HG03039 (cell line): ENCODE results near the gene MT1E.
"Not testable (repeated sequence)": the region's sequence is repeated elsewhere in the genome, so short reads cannot be mapped to it uniquely, and the experiment has no call there.

Experiments
- ATAC-seq: cut with Tn5 transposase; IDR thresholded peaks from one replicate; pipeline ENCODE4 v1.9.1; 2021; ENCODE audit warnings: mild to moderate bottlenecking, moderate library complexity; ENCODE audit not compliant: unreplicated experiment

Gene MT1E

GRCh38 chr16:56606476-56607108, 19.0 kb upstream of the MT1E start:
- ATAC-seq, result no peak

GRCh38 chr16:56607109-56607618, 18.4 kb upstream of the MT1E start:
- ATAC-seq, result no peak

DNA sequence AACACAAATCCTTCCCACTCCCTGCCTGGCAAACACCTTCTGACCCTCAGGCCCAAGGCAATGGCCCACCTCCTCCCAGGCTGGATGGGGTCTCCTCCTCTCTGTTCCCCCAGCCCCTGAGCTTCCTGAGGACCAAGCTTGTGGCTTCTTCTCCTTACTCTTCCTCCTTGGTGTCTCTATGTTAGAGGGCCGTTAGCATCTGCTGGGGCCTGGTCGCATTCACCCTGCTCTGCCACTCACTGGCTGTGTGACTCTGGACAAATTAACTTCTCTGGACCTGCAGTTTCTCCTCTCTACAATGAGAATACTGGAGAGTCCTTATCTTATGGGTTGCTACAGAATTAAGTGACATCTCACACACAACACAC, 17.9 kb upstream of the MT1E start:
- ATAC-seq, result no peak

DNA sequence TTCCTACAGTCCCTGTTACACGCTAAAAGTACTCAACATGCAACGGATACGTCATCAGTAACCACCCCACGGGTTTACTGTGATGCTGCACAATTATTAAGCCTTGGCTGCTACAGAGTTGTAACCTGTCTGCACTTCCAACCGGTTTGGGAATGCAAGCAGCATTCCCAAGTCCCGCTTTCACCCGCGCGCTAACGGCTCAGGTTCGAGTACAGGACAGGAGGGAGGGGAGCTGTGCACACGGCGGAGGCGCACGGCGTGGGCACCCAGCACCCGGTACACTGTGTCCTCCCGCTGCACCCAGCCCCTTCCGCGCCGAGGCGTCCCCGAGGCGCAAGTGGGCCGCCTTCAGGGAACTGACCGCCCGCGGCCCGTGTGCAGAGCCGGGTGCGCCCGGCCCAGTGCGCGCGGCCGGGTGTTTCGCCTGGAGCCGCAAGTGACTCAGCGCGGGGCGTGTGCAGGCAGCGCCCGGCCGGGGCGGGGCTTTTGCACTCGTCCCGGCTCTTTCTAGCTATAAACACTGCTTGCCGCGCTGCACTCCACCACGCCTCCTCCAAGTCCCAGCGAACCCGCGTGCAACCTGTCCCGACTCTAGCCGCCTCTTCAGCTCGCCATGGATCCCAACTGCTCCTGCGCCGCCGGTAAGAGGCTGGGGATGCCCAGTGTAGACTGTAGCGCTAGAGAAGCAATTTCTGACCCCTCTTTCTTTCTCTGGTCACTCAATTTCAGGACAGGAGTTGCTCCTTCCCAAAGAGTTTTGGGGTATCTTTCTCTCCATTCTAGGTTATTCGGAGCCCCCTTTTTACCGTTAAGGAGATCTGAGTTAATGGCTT, 17.3 kb upstream of the MT1E start, which contains the start of gene MT2A:
Gene MT2A, plus strand, starts transcription at position 542 of the 833 bp plus-strand sequence. Its CDS starts 72 bp downstream, at position 614.
- ATAC-seq, result peak; percentile 87

DNA sequence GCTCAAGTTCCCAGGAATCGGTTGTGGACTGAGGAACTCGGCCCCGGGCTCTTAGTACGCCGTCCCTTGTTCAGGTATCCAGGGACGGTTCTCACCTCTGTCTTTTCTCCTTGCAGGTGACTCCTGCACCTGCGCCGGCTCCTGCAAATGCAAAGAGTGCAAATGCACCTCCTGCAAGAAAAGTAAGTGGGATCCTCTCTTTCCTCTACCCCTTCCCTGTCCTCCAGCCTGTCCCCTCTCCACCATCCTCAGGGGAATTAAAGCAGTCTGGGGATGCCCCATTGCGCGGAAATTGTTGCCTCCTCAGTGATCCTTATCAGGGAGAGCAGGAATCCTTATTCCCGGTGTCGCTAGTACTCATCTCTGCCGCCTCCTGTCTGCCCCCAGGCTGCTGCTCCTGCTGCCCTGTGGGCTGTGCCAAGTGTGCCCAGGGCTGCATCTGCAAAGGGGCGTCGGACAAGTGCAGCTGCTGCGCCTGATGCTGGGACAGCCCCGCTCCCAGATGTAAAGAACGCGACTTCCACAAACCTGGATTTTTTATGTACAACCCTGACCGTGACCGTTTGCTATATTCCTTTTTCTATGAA, 16.6 kb upstream of the MT1E start:
- ATAC-seq, result no peak

- no peak for ATAC-seq
Measured at GRCh38 chr16:56609463-56609921, 16.1 kb upstream of the MT1E start.

DNA sequence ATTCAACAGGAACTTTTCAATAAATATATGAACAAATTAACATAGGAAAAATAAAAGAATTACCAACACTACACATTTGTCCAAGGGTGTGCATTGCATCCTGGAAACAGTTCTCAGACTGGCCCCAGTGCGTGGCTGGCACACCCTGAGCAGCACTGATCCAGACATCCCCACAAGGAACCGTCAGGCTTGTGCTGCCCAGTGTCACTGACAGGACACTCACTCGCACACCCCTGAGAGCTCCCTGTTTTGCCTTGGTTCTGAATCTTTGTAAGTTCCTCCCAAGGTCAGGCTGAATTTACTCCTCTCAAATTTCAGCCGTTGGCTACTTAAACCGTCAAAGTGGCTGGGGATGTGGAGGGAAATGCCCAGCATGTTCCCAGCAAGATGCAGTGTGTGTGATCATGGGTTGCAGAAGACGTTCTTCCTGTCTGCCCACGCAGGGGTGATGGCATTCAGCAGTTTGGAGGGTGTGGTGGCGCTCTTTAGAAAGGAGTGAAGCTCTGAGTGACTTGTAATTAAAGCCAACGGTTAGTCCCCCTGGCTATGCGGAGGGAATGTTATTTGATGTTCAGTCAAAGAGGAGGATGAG, 15.5 kb upstream of the MT1E start:
- no peak for ATAC-seq

DNA sequence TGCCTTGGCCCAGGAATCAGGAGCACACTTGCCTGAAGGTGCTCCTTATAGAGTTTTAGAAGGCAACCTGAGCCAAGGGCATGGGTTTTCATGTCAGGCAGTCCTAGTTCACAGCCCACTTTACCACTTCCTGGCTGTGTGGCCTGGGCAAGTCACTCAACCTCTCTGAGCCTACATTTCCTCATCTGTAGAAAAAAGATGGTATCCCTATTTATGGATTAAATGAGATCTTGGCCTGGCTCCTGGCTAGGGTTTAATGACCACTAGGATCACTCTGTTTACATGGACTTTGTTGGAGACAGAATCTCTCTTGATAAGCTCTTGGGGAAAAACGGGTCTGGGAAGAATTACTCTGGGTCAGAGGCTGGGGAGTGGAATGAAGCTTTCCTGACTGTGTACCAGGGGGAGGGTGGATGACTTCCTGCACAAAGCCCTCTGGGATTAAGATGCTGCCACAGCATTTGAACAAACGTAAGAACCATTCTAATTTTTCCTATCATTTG, 14.9 kb upstream of the MT1E start:
- ATAC-seq, result no peak

DNA sequence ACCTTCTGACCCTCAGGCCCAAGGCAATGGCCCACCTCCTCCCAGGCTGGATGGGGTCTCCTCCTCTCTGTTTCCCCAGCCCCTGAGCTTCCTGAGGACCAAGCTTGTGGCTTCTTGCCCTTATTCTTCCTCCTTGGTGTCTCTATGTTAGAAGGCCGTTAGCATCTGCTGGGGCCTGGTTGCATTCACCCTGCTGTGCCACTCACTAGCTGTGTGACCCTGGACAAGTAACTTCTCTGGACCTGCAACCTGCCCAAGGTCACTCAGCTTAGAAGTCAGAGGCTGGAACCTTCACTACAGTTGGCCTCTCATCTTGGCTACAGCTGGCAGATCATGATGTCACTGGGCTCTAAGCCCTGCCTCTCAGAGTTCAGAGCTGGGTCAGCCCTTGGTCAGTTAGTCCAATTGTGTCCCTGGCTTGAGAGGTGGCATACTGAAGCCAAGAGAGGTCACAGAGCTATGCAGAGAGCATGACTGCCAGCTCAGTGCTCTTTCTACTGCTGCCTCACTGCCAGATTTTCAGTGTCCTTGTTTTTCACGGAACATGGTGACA, 14.2 kb upstream of the MT1E start:
- no peak for ATAC-seq

DNA sequence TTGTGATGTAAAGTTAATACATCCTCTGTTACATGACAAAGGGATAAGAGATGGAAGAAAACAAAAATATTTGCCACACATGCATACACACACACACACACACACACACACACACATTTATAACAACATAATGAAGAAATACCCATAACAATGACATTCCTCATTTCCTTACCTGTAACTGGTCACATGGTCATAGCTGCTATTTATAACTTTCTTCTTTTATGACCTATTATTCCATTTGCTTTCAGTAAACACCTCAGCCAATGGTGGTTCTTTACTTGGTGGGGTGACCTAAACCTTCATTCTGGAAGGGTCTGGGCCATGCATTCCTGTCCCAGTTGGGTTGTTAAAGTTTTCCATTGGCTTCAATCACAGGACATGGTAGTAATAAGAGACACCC, 11.9 kb upstream of the MT1E start:
- no peak for ATAC-seq

DNA sequence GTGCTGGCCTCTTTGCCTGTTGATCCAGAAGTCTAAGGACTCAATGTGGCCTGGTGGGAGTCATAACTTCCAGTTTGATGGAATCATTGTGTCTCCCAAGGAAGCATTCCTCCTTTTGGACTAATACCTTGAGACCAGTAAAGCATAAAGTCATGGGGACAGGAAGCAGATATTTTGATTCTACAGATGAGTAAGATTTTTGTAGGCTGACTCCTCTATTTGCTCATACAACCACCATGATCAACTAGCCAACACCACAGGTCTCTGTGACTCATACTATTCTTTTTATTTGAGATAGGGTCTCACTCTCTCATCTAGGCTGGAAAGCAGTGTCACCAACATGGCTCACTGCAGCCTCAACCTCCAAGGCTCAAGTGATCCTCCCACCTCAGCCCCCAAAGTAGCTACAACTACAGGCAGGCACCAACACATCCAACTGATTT, 11.0 kb upstream of the MT1E start:
- no peak for ATAC-seq

DNA sequence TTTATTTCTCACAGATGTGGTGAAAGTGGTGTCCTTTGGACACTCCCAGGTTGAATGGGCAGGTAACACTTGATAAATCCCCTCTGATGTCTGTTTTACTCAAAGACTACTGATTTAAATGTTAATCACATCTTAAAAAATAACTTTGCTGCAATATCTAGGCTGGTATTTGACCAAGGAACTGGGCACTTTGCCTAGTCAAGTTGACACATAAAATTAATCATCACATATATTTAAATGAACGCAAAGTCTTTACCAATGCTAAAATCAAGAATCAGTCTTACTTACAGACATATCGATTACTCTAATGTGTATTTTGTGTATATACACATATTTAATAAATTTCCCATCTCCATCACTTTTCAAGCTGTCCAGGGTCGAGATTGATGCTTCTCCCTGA, 10.2 kb upstream of the MT1E start:
- ATAC-seq, result no peak

GRCh38 chr16:56616608-56617211, 8.9 kb upstream of the MT1E start:
- no peak for ATAC-seq

DNA sequence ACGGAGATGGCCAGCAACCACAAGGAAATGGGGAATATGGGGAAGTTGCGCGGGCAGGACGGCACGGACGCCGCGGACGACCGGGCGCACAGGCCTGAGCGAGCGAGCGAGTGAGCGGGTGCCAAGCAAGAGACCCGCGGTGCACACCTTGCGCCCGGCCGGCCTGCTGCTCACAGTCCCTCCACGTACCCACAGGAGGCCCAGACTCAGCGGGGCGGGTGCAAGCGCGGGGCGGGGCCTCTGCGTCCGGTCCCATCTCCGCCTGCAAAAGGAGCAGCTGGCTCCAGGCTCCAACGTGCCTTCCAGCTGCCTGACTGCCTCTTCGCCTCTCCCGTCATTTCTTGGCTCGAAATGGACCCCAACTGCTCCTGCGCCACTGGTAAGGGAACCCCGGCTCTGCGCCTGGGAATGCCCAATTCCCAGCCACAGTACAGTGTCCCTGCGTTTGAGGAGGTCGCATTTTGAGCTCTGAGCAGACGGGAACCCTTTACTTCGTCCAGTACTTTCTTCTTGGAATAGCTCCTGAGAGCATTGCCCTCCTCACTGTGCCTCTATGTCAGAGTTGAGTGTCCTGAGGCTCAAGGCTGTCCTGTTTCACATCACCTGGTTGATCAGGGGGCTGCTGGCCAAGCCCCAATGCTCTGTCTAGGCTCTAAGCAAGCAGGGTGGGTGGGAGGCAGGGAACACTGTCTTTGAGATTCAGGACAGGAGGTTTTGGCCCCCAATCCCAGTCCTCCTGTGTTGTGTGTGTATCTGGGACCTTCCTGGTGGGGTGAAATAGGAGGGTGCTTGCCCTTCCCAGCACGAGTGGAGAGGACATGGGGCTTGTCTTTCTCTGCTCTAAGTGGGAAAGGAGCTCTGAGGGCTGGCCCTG, 8.1 kb upstream of the MT1E start:
- ATAC-seq, result no peak

DNA sequence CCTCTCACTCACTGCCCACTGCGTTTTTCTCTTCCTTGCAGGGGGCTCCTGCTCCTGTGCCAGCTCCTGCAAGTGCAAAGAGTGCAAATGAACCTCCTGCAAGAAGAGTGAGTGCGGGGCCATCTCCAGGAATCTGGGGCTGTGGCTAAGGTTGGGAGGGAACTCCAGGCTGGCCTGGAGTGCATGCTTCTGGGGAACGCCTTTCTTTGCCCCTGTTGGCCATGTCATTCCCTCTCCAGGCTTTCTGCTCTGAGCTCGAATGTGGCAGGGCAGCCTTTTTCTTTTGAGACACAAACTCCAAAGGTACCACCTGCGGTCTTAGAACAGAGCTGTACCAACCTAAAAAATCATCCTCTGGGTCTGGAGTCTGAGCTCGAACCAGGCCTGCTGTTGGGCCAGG, 7.4 kb upstream of the MT1E start:
- ATAC-seq, result no peak

DNA sequence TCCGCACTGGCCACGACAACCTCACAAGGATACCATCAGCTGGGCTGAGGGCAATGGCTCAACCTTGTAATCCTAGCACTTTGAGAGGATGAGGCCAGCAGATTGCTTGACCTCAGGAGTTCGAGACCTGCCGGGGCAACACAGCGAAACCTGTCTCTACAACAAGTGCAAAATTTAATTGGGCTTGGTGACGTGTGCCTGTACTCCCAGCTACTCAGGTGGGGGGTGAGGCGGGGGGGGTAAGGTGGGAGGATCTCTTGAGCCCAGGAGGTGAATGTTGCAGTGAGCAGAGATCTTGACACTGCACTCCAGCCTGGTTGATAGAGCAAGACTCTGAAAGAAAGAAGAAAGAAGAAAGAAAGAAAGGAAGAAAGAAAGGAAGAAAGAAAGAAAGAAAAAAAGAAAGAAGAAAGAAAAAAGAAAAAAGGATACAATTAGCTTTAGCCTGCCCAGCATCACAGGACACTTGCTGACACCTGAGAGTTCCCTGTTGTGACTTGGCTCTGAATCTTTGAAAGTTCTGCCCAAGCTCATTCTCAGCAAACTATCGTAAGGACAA, 5.2 kb upstream of the MT1E start:
- no peak for ATAC-seq

GRCh38 chr16:56621665-56622445, 3.7 kb upstream of the MT1E start:
- not testable (repeated sequence) for ATAC-seq

DNA sequence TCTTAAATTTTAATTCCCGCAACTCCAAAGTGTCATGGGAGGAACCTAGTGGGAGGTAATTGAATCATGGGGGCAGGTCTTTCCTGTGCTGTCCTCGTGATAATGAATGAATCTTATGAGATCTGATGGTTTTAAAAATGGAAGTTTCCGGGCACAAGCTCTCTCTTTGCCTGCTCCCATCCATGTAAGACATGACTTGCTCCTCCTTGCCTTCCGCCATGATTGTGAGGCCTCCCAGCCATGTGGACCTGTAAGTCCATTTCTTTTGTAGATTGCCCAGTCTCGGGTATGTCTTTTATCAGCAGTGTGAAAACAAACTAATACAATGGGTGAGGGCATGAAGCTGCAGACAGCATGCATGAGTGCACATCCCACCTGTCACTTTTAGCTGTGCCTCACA, 2.4 kb upstream of the MT1E start:
- not testable (repeated sequence) for ATAC-seq
